ENCODE measurements around the gene P2RX2.

P2RX2 gene

GRCh38 chr12:132603240-132604150 is 15.1 kb upstream of the P2RX2 start:
- no peak for DNase-seq

GRCh38 chr12:132604151-132604618 is 14.4 kb upstream of the P2RX2 start:
- no peak for DNase-seq

- no peak for DNase-seq
Observed at GRCh38 chr12:132604668-132605441, 13.7 kb upstream of the P2RX2 start.

GRCh38 chr12:132605892-132606291 is 12.7 kb upstream of the P2RX2 start:
- no peak for DNase-seq

GRCh38 chr12:132606466-132606865 is 12.1 kb upstream of the P2RX2 start:
- DNase-seq = peak; percentile 59

GRCh38 chr12:132606927-132607326 is 11.6 kb upstream of the P2RX2 start:
- no peak for DNase-seq

- no peak for DNase-seq
Observed at GRCh38 chr12:132608231-132609171, 10.1 kb upstream of the P2RX2 start.

- no peak for DNase-seq
Observed at GRCh38 chr12:132610051-132610759, 8.4 kb upstream of the P2RX2 start, which contains the start of gene LRCOL1. TSS of gene LRCOL1 (minus strand) at chr12:132610582. CDS start at chr12:132606251, 4,331 bp downstream.

GRCh38 chr12:132610866-132611602 is 7.5 kb upstream of the P2RX2 start:
- no peak for DNase-seq

GRCh38 chr12:132611620-132612019 is 7.0 kb upstream of the P2RX2 start:
- no peak for DNase-seq

GRCh38 chr12:132614029-132614428 is 4.5 kb upstream of the P2RX2 start:
- DNase-seq = no peak

- peak; percentile 92 for DNase-seq
Observed at GRCh38 chr12:132614861-132615578, 3.6 kb upstream of the P2RX2 start.

- no peak for DNase-seq
Observed at GRCh38 chr12:132615579-132616038, 3.0 kb upstream of the P2RX2 start.

- no peak for DNase-seq
Observed at GRCh38 chr12:132617135-132617701, 1.4 kb upstream of the P2RX2 start.

GRCh38 chr12:132617822-132618682 is 524 bp upstream of the P2RX2 start:
- peak; percentile 32 for DNase-seq

GRCh38 chr12:132619071-132619385 is 452 bp downstream of the P2RX2 start:
- DNase-seq = no peak

GRCh38 chr12:132619386-132620112 is 973 bp downstream of the P2RX2 start:
- peak; percentile 41 for DNase-seq

All from NCI-H82 (cell line).